ENCODE measurements around the gene NIPA2.

NIPA2 gene

DNA sequence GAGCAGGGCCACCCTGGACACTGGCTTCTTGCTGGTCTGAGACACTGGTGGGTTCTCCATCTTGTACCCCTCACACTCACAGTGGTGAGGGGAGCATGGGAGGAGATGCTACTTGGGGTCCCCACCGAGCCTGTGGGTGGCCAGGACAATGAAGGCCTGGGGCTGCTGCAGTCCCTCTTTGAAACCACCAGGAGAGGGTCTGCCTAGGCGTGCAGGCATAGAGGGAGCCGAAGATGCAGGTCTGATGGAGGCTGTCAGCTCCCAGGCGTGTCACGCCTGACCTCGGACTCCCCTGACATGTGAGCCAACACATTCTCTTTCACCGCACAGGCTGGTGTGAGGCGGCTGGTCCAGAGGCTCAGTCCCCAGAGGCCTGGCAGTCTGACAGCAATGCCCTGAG, 39.1 kb downstream of the NIPA2 start:
- no peak for DNase-seq (ENCODE audit: low read depth in 3 of 3)

DNA sequence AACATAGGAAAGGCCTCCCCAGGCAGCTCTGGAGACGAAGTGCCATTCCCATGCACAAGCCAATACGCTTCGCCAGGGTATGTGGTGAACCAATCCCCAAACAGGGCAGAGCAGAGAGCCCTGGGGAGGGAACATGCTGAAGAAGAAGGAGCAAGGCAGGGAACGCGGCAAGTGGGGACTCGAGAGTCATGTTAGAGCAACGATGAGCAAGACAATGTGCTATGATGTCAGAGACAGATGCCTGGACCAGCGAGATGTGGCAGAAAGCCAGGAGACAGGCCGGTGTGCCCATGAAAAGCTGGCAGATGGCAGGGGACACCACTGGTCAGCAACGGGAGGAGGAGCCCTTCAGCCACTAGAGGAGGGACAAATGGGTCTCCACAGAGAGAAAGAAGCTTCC, 39.6 kb downstream of the NIPA2 start:
- DNase-seq (ENCODE audit: low read depth in 3 of 3), result no peak

DNA sequence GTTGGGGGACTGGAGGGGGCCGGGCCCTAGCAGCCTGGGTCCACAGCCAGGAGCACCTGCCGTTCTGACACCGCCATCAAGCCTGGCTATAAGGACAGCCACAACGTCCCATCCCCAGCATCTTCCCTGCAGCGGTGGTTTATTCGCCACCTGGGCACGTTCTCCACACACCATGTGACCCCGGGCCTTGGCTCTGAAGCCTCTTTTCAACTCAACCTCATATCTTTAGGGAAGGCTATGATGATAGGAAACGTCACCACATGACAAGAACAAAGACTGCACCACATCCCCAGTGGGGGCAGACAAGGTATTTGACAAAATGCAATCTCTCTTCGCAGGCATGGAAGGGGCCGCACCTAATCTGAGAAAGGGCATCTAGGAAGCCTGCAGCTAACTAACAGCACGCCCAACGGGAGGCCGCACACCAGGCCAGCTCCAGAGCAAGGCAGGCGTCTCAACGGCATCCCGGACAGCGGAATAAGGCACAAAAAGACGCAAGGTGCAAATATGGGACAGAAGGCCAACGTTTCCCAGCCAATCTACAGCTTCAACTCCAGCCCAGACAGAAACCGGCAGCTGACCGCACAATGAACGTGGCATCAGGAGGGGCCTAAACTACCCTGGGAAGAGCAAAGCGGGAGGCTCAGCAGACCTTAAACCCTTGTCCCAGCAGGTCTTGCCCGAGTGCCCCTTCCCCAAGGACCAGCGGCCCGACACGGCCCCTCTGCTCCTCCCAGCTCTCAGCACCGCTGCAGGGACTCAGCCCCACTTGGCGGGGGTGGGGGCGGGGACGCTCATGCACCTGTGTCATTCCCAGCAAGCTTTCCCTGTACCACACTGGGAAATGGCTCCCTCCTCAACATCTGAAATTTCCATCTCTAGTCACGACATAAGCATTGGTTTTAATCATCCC, 41.9 kb downstream of the NIPA2 start:
- no peak for DNase-seq (ENCODE audit: low read depth in 3 of 3)

DNA sequence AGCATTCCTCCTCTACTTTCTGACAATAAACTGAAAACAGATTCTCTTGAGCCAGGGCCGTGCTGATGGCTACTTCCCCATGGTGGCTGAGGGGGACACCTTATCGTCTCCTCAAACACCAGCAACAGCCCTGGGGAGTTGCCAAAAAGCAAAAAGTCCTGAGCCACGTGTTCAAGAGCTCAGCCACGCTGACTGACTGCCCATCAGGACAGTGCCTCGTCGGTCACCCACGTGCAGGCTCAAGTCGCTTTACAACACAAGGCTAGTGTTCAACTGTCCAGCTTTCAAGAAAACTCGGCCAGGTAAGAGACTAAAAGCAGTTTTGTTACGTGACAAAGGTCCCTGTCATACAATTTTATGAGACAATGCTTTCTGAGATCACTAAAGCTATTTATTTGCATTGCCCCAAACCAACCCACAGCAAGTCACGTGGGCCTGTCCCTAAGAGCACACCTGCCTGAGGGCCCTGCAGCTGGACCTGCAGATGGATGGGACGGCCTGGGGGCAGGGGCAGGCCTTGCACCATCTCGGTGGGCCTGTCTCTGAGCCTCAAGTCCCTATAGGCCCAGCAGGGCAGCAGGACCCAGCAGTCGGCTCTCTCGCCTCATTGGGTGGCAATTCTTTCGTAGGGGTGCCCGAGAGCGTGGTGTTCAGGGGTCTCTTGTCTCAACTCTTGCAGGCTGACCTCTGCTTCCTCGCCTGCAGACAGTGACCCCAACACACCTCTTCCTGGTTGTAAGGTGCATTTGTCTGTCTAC, 42.7 kb downstream of the NIPA2 start:
- DNase-seq (ENCODE audit: low read depth in 3 of 3), result no peak

DNA sequence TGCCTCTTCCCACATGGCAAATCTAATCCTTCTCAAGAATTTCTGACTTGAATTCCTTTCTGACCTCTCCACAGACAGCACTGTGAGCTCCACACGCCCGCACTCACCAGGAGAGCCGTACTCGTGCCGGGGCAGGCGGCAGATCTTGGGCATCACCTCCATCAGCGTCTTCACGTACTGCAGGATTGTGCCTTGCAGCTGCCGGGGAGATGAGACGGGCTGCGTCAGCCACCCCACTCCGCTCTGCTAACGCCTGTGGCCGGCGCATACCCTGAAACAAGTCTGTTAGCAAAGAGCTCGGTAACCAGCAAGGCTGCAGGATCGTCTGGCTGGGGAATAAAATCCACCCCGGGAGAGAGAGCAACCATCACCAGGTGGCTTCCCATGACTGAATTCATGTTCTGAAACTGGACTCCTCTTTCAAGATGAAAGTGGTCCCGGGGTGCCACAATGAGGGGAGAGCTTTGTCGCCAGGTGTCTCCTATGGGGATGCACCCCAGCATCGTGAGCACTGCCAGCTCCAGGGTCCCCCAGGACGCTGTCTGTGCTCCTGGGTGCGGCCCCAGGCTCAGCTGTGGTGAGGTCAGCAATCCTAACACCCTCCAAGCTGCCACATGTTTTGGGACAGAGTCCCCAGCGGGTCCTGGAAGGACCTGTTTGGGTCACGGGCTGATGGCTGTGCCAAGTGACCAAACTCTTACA, 43.4 kb downstream of the NIPA2 start:
- no peak for DNase-seq (ENCODE audit: low read depth in 3 of 3)

DNA sequence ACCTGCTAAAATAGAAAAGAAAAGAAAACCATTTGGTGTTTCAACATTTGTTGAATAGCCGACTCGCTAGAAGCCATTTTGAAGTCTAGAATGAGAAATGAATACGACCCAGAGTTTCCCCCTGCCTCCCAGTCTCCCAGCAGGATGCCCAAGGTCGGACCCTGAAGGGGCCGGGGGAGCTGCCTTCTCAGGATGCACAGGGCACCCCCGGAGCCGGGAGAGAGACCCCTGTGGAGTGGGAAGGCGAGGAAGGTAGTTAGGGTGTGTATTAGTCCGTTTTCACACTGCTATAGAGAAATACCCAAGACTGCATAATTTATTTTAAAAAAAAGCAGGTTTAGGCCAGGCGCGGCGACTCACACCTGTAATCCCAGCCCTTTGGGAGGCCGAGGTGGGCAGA, 44.7 kb downstream of the NIPA2 start:
- no peak for DNase-seq (ENCODE audit: low read depth in 3 of 3)

DNA sequence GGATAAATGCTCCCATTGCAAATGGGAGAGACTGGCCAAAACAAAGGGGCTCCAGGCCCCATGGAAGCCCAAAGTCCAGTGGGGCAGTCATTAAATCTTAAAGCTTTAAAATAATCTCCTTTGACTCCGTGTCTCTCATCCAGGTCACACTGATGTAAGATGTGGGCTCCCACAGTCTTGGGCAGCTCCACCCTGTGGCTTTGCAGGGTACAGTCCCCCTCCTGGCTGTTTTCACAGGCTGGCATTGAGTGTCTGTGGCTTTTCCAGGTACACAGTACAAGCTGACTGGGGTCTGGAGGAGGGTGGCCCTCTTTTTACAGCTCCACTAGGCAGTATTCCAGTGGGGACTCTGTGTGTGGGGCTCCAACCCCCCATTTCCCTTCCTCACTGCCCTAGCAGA, 45.9 kb downstream of the NIPA2 start:
- DNase-seq (ENCODE audit: low read depth in 3 of 3), result no peak

DNA sequence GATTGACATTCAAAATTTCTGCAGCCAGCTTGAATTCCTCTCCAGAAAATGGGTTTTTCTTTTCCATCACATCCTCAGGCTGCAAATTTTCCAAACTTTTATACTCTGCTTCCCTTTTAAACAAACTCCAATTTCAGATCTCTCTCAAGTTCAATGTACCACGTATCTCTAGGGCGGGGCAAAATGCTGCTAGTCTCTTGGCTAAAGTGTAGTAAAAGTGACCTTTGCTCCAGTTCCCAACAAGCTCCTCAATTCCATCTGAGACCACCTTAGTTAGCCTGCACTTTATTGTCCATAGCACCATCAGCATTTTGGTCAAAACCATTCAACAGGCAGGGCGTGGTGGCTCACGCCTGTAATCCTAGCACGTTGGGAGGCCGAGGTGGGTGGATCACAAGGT, 46.7 kb downstream of the NIPA2 start:
- no peak for DNase-seq (ENCODE audit: low read depth in 3 of 3)

DNA sequence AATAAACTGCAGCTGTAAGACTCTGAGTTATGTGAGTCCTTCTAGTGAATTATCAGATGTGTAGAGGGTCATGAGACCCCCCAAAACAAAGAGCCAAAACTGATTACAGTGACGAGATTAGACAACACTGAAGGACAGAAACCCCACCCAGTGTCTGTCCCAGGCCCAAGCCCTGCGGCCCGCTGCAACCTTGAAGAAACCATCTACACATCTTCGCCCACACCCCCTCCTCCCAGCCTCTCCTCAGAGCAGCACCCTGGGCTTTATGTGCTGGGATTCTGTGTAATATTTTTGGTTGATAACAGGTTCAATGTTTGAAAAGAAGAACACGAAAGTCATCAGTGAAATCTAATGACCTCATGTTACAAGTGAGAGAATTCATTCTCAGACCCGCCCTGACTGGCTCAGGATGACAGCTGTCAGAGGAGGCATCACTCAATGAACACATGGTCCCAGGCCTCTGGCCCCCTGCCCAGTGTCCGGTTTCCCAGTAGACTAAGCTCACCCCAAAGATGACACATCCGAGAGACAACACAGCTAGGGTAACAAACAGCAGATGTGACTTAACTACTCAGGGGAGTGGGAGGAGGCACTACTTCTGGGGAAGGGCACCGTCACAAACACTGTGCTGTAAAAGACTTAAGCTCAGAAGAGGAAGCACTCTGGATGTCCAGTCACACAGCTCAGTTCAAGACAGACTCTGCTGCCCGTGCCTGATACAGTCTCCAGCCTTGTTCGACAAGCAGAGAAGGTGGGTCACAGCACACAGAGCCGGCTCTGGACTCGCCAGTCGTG, 48.9 kb downstream of the NIPA2 start:
- DNase-seq (ENCODE audit: low read depth in 3 of 3), result no peak

DNA sequence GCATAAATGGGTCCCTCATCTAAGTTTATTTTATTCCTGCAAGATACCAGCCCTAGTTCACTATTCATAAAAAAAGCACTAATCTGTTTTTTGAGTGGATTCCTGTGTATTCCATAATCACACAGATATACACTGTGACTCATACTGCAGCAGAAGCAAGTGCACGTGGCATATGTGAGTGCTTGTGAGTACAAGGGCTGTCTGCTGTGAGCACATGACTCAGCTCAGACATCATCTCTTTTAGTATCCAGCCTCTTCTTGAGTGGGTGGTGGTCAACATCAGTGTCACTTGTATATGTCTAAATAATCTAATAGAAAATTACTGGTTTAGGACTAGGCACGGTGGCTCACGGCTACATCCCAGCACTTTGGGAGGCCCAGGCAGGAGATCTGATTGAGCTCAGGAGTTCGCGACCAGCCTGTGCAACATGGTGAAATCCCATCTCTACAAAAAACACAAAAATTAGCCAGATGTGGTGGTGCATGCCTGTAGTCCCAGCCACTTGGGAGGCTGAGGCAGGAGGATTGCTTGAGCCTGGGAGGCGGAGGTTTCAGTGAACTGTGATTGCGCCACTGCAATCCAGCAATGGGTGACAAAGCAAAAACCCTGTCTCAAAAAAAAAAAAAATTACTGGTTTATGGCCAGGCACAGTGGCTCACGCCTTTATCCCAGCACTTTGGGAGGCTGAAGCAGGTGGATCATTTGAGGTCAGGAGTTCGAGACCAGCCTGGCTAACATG, 49.8 kb downstream of the NIPA2 start:
- DNase-seq (ENCODE audit: low read depth in 3 of 3), result no peak

DNA sequence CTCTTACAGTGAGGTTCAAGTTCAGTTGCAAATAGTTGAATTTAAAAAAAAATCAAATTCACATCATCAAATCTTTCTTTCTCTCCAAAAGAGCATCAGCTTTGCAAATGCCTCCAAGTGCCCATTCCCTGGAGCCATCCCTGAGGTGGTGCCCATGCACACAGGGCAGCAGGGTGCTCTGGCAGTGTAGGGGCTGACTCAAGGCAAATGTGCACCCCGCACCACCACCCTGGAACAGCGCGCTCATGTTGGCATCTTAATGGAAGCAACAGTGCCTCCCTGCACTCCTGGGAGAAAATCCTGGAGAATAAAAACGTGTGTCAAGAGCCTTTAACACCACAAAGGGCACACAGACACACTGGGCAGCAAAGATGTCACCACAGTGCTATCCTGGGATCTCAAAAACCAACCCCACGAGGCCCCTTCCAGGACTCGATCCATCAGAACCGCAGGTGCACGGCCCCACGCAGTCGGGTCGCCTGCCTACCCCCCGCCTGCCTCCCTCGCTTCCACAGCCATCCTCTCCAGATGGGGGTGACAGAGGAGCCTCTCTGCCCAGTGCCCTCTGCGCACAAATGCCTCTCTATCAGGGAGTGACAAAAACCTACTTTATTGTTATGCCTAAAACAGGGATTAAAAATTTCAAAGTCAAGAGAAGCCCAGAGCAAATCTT, 50.8 kb downstream of the NIPA2 start:
- DNase-seq (ENCODE audit: low read depth in 3 of 3), result no peak

DNA sequence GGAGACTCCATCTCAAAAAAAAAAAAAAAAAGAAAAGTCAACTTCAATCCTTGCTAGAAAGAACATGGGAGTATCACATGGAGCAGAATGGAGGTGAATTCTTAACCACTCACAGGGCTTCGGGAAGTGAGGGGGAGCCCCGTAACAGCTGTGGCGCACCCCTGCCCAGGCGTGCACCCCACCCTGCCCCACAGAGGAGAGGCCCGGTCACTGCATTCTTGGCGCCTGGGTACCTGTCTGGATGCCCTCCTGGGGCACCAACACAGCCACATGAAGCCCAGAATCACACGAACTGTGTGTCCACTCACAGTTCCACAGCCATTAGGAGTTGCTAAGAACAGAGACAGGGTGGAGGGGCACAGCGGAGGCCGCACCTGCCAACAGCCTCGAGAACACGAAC, 51.8 kb downstream of the NIPA2 start:
- DNase-seq (ENCODE audit: low read depth in 3 of 3), result no peak

DNA sequence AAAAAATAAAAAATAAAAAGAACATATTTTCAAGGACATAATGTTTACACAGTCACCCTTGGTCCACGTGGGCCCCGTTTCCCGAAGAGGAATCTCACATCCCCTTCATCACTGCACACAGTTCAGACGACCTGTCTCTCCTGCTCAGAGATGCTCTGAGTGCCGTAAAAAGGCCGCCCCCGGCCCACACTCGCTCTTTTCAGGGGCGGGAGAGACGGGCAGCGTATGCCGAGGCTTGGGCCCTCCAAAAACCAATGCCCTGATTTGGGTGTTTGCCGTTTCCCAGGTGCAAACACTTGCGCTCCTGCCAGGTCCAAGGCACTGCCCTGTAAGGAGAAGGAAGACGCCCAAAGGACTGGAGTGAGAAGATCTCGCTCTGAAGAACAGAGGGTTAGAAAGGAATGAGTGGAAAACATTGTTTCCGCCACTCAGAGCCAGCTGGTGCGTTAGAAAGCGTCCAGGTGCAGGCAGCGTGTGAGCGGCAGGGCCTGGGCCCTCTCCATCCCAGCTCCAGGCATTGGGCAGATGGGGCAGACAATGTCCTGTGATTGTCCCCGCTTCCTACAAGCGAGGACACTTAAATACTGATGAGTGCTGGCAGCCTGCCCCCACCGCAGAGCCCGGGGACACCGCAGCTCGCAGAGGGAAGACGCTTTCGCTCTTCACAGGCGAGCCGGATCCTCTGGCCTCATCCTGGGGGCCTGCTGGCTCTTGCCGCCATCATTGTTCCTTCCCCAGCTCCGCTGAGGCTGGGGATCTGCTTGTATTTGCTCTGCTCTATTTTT, 53.2 kb downstream of the NIPA2 start:
- no peak for DNase-seq (ENCODE audit: low read depth in 3 of 3)

DNA sequence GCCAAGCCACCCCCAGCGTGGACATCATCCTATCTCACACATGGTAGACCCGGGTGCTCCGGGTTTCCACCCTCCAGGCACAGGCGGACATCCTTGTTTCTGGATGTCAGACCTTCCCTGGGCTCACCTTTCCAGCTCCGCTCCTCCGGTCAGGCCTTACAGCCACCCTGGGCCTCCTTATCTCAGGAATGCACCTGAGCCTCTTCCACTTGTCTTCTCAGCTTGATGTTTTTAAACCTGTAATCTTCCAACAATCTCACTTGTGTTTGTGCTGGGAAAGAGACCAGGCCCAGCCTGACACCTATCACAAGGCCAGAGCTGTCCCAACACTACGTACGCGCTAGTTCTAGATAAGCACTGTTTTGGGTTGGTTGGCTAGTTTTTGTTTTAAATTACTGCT, 53.9 kb downstream of the NIPA2 start:
- DNase-seq (ENCODE audit: low read depth in 3 of 3), result no peak

DNA sequence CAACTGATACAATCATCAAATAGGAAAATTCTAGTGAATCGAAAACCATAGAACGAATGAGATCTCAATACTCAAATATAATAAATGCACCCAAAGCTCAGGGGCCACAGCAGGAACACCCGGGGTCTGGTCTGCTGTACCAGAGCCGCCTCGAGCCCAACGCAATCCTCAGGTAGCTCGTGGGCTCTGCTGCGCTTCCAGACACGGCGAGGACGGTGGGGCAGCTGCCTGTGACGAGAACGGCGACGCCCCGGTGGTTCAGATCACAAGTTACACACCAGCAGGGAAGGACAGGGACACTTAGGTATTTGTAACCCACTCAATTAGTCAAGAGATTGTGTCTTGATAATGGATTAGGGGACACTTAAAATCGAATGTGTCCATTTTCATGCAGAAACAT, 54.6 kb downstream of the NIPA2 start:
- no peak for DNase-seq (ENCODE audit: low read depth in 3 of 3)

DNA sequence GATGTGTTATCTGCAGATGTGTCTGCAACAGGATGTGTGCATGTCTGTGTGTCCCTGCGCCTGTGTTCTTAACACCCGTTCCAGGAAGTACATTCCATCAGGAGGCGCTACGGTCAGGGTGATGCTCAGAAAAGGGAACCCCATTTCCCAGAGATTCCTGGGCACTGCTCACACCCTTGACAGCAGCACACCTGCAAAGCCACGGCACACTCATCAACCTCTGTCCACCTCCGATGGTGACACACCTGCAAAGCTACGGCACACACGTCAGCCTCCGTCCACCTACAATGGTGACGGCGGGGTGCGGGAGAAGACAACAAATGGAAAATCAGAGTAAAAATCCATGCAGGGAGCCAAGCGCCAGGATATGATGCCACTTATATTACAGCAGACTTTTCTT, 55.4 kb downstream of the NIPA2 start:
- DNase-seq (ENCODE audit: low read depth in 3 of 3), result no peak

DNA sequence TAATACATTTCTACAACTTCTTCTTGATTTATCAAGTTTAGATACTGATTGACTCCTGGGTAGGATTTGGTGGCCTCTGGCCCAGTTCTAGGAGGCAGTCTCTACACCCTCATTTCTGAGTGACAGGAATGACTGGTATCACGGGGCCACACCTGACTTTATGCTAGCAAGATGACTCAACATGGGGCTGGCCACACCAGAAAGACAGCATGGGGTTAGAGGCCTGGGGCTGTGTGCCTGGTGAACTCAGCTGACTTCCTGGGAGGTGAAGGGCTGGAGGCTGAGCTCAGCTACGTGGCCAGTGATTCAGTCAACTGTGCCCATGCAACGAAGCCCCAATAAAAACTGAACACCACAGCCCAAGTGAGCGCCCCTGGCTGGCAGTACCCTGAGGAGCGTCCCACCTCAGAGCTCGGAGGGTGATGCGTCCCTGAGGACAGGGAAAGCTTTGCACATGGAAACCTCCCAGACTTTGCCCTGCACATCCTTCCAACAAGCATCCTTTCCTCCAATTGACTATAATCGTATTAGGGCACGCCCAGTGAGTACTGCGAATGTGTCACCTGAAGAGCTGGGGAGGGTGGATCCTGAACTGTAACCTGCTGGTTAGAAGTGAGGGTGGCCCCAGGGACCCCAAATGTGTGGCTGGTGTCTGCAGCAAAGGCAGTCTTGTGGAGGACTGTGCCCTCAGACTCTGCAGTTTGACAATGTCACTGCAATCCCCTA, 57.2 kb downstream of the NIPA2 start:
- no peak for DNase-seq (ENCODE audit: low read depth in 3 of 3)

DNA sequence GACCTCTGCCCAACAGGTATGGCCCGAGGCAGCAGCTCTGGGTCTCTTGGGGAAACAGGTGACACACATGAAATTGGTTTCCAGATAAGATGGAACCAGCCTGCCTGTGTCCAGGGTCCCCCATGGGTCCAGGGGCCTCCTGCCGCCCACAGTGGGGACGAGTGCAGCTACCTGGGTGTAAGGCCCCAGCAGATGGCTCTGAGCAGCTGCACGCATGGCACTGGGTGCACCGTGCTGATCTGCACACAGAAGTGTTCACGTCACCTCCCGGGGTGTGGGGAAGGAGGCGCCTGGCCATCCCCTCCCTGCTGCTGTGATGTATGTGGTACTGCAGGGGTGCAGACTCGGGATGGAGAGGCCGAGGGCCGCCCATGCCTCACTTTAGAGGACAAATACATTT, 63.6 kb downstream of the NIPA2 start:
- DNase-seq (ENCODE audit: low read depth in 3 of 3), result no peak

DNA sequence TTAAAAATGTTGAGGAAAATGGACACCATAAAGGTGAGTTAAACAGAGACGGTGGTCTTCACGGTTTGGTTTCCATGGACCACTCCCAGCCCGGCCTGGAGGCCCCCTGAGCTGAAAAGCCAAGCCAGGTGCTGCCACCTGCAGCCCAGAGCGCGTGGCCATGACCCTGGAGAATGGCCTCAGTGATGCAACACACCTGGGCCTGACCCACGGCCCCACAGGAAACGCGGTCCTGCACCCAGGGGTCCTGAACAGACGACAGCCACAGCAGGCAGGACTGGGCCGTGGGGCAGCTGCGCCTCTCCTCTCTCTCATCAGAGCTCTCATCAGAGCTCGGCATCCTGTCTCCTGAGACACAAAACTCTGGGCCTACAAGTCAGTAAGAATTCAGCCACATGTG, 64.1 kb downstream of the NIPA2 start:
- DNase-seq (ENCODE audit: low read depth in 3 of 3), result no peak

All from stimulated activated CD4-positive, alpha-beta T cell treated with anti-CD3 and anti-CD28 coated beads, TNF-alpha, amount 100 ng/mL, for 4 hours (primary cell).